ENCODE data around the gene ACSS3.
"Not testable (repeated sequence)": the region's sequence is repeated elsewhere in the genome, so short reads cannot be mapped to it uniquely, and the experiment has no call there.

The ACSS3 gene

DNA sequence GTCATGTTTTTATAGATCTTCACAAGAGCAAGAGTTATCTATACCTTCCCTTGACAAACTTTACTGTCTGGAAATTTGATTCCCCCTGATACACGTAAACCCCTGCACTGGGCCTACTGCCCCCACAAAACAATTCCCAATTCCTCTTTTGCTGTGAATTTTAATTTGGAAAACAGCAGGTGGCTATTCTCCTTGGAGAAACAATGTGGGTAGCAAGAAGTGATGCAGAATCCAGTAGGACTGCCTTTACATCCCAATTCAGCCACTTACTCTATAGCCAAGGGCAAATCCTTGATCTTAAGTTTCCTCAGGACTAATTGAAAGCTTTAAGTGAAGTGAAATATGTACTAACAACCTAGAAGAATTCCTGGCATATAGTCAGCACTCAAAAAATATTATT lies 129.3 kb downstream of the ACSS3 start:
- Histone ChIP-seq H3K4me3 (replicated peaks; ENCODE audit: low read depth, low read length) (no peak overlapping the region), H3K27me3 (replicated peaks; ENCODE audit: control insufficient read depth, insufficient read depth, low read length) (no peaks in the 10 kb centered on the region), H3K36me3 (ENCODE audit: control insufficient read depth, insufficient read depth, low read length) (no peaks in the 10 kb centered on the region)
- no peak for DNase-seq (ENCODE audit: extremely low read depth, insufficient read length)
- TF ChIP-seq, protein P1, sequence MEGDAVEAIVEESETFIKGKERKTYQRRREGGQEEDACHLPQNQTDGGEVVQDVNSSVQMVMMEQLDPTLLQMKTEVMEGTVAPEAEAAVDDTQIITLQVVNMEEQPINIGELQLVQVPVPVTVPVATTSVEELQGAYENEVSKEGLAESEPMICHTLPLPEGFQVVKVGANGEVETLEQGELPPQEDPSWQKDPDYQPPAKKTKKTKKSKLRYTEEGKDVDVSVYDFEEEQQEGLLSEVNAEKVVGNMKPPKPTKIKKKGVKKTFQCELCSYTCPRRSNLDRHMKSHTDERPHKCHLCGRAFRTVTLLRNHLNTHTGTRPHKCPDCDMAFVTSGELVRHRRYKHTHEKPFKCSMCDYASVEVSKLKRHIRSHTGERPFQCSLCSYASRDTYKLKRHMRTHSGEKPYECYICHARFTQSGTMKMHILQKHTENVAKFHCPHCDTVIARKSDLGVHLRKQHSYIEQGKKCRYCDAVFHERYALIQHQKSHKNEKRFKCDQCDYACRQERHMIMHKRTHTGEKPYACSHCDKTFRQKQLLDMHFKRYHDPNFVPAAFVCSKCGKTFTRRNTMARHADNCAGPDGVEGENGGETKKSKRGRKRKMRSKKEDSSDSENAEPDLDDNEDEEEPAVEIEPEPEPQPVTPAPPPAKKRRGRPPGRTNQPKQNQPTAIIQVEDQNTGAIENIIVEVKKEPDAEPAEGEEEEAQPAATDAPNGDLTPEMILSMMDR (IDR thresholded peaks at IDR 0.05; ENCODE audit: insufficient read depth, low read length, poor library complexity, severe bottlenecking): no peak

DNA sequence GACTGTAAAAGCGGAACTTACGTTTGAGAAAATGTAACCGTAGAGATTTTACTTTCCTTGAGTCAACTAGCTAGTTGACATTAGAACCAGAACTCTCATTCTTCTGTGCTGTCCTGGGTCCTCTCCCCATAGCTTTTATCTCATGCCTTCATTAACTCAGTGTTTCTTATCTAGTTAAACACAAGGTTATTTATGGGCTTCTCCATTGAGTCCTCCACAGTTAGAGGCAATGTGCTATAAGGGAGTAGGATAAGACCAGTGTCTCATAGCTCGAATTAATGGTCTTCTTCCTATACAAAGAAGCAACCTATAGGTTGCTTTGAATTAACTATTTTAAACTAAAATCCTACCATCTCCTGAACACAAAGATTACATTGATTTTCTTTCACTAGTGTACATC lies 129.8 kb downstream of the ACSS3 start:
- TF ChIP-seq, protein P1 (IDR thresholded peaks at IDR 0.05; ENCODE audit: insufficient read depth, low read length, poor library complexity, severe bottlenecking): no peak
- H3K27me3 ChIP-seq (replicated peaks; ENCODE audit: control insufficient read depth, insufficient read depth, low read length): no peaks in the 10 kb centered on the region
- no peak for DNase-seq (ENCODE audit: extremely low read depth, insufficient read length)
- H3K36me3 ChIP-seq (ENCODE audit: control insufficient read depth, insufficient read depth, low read length): no peaks in the 10 kb centered on the region
- H3K4me3 ChIP-seq (replicated peaks; ENCODE audit: low read depth, low read length): no peak overlapping the region

DNA sequence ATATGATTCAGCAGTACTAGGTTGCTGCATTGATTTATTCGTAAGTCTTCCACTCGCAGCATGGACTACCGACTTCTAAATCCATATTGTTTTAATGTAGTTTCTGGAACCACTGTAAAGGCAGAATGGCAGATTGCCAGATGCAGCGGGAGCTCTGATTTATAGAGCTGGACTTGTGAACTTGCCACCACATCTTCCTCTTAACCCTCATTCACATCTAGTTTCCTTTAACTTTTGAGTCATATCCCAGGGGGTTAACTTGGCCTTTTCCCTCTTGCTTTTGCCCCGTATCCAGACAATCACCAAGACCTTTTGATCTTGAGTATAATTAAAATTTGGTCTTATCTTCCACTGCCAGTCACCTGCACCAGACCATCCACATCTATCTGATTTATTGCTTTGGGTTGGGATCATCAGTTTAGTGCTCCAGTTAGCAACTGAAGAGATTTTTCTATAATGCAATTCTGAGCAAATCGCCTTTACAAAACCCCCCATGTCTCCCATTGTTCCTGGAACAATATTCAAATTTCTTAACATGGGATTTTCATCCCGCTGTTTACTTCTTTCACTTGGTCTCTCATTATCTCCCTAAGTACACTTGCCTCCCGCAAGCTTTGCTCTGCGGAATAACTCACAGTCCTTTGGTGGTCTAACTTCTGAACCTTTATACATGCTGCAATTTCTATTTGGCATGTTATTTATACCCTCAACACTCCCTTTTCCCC lies 130.5 kb downstream of the ACSS3 start:
- TF ChIP-seq, protein P1 (IDR thresholded peaks at IDR 0.05; ENCODE audit: insufficient read depth, low read length, poor library complexity, severe bottlenecking): no peak
- DNase-seq (ENCODE audit: extremely low read depth, insufficient read length): no peak
- Histone ChIP-seq H3K27me3 (replicated peaks; ENCODE audit: control insufficient read depth, insufficient read depth, low read length) (no peaks in the 10 kb centered on the region), H3K36me3 (ENCODE audit: control insufficient read depth, insufficient read depth, low read length) (no peaks in the 10 kb centered on the region), H3K4me3 (replicated peaks; ENCODE audit: low read depth, low read length) (no peak overlapping the region)

DNA sequence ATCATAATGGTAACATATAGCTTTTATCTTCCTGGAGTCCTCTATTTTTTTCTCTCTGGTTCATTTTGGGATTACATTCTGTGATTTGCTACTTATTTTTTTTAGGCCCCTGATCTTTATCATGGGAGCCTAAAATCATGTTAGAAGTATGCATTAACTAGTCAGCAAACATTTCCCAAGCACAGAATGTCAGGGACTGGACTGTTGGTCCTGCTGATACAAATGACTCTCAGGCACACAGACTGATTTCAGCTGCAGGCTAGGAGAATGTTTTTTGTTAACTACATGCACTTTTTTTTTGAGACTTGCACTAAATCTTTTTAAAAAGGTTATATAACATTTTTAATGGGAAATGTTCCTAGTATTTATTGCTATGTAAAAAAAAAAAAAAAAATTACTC lies 131.1 kb downstream of the ACSS3 start:
- H3K27me3 ChIP-seq (replicated peaks; ENCODE audit: control insufficient read depth, insufficient read depth, low read length): no peaks in the 10 kb centered on the region
- DNase-seq (ENCODE audit: extremely low read depth, insufficient read length): no peak
- H3K36me3 ChIP-seq (ENCODE audit: control insufficient read depth, insufficient read depth, low read length): no peaks in the 10 kb centered on the region
- TF ChIP-seq, protein P1 (IDR thresholded peaks at IDR 0.05; ENCODE audit: insufficient read depth, low read length, poor library complexity, severe bottlenecking): no peak
- no peak overlapping the region for H3K4me3 ChIP-seq (replicated peaks; ENCODE audit: low read depth, low read length)

DNA sequence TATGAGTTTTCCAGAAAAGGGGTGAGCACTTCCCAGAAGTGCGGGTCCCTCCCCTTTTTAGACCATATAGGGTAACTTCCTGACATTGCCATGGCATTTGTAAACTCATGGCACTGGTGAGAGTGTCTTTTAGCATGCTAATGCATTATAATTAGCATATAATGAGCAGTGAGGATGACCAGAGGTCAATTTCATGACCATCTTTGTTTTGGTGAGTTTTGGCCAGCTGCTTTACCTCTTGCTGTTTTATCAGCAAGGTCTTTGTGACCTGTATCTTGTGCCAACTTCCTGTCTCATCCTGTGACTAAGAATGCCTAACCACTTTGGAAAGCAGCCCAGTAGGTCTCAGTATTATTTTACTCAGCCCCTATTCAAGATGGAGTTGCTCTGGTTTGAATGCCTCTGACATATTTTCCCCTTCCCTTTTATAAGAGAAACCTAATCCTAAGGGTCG lies 131.9 kb downstream of the ACSS3 start:
- DNase-seq (ENCODE audit: extremely low read depth, insufficient read length); H3K4me3 ChIP-seq (replicated peaks; ENCODE audit: low read depth, low read length); H3K27me3 ChIP-seq (replicated peaks; ENCODE audit: control insufficient read depth, insufficient read depth, low read length); H3K36me3 ChIP-seq (ENCODE audit: control insufficient read depth, insufficient read depth, low read length): not testable (repeated sequence)

DNA sequence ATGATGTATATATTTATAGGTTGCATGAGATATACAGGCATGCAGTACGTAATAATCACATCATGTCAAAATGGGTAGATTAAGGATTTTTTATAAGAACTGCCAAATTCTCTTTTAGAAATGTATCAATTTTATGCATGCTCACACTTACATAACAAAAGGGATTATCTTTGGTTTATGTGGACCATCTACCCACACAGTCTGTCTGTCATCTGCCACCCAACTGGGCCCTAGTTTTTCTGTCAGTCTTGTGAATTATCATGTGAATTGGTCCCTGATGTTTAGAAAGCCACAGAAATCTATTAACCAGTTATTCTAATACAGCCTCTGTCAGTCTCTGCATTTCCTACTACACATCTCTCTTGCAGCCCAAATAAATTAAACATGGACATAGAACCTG lies 133.4 kb downstream of the ACSS3 start:
- no peak for DNase-seq (ENCODE audit: extremely low read depth, insufficient read length)
- TF ChIP-seq, protein P1 (IDR thresholded peaks at IDR 0.05; ENCODE audit: insufficient read depth, low read length, poor library complexity, severe bottlenecking): no peak
- H3K36me3 ChIP-seq (ENCODE audit: control insufficient read depth, insufficient read depth, low read length): no peaks in the 10 kb centered on the region
- no peak overlapping the region for H3K4me3 ChIP-seq (replicated peaks; ENCODE audit: low read depth, low read length)
- no peaks in the 10 kb centered on the region for H3K27me3 ChIP-seq (replicated peaks; ENCODE audit: control insufficient read depth, insufficient read depth, low read length)

All from GM06990 (cell line).